Jurkat, Clone E6-1 (cell line): ENCODE results near the gene REEP6.
"Not testable (repeated sequence)": the region's sequence is repeated elsewhere in the genome, so short reads cannot be mapped to it uniquely, and the experiment has no call there.

Experiments used
- DNase-seq: peaks from one replicate; pipeline ENCODE4 v3.0.0-alpha.2; 2011; ENCODE audit warnings: low read depth, low spot score
- H3K4me3 ChIP-seq: 2 replicates; pipeline ENCODE4 v1.5.1; 2011; ENCODE audit warnings: mild to moderate bottlenecking, low read length, control low read depth, moderate library complexity

Gene REEP6

DNA sequence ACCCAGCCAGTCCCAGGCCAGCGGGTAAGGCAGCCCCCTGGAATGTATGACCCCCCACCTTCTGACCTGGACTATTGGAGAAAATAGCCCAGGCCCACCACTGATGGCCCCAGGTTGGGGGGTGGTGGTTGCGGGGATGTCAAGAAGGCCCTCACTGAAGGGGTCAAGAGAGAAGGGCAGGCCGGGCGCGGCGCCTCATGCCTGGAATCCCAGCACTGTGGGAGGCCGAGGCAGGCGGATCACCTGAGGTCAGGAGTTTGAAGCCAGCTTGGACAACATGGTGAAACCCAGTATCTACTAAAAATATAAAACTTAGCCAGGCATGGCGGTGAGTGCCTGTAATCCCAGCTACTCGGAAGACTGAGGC lies 23.3 kb downstream of the REEP6 start:
- no peak overlapping the region for H3K4me3 ChIP-seq
- DNase-seq = no peak

DNA sequence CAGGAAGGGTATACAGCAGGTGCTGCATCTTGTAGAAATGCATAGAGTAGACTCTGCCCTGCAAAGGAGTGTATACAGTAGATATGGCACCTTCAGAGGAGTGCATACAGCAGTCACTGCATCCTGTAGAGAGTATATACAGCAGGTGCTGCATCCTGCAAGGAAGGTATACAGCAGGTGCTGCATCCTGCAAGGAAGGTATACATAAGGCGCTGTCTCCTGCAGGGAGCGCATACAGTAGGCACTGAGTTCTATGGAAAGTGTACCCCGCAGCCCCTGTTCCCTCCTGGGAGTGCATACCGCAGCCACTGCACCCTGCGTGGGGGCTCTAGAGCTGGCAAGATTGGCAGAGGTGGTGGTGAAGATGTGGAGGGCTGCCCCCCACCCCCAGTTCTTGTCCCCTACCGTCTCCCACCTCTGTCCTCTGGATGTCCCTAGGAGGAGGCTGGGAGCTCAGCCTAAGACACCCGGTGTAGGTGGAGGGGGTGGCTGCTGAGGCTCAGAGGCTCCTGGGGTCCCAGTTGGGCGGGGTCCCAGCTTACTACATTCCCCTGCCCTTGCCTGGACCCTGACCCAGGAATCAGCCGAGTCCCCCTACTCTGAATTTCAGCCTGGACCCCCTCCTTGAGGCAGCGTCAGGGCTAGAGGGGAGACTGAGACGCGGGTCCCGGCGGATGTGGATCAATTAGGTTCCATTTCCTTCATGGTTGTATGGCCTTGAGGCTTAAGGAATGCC lies 24.2 kb downstream of the REEP6 start:
- no peak overlapping the region for H3K4me3 ChIP-seq
- no peak for DNase-seq

DNA sequence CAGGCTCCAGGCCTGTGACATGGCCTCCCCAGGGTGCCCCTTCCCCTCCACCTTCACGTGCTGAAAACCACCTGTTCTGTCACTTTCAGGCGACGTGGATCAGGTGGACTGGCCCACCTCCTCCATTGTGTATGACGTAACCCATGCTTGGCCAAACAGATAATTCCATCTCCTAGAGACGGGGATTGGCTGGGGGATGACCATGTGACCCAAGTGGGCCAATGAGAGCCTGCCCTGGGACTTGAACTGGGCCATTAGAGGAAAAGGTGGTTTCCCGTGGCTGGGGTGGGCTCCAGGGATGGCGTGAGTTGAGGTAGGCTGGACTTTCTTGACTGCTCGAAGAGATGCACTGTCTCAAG lies 25.4 kb downstream of the REEP6 start:
- DNase-seq = peak; percentile 52
- no peak overlapping the region for H3K4me3 ChIP-seq

DNA sequence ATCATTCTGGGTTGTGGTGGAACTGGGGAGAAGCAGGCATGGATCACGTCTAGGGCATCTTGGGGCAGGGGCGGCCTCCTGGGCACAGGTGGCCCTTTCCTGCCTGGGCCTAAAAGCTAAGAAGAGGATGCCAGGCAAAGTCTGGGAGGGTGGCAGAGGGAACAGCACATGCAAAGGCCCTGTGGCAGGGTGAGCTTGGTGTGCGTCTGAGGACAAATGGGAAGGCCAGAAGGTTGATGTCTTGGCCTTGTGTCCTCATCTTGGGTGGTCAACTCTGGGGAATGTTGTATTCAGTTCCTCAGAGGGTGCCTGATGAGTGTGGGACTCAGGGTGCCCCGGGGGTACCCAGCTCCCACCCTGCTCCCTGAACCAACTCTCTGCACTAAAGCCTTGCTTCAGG lies 27.5 kb downstream of the REEP6 start:
- no peak for DNase-seq
- H3K4me3 ChIP-seq = no peak overlapping the region

DNA sequence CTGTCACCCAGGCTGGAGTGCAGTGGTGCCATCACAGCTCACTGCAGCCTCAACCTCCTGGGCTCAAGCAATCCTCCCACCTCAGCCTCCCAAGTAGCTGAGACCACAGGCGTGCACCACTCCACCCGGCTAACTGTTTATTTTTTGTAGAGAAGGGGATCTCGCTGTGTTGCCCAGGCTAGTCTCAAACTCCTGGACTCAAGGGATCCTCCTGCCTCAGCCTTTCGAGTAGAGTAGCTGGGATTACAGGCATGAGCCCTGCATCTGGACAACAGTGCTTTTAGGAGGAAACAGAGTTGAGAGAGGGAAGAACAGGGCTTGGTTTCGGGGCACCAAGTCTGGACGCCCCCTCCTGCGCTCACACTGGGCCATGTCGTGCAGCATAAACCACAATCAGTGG lies 28.8 kb downstream of the REEP6 start:
- H3K4me3 ChIP-seq, DNase-seq: not testable (repeated sequence)

DNA sequence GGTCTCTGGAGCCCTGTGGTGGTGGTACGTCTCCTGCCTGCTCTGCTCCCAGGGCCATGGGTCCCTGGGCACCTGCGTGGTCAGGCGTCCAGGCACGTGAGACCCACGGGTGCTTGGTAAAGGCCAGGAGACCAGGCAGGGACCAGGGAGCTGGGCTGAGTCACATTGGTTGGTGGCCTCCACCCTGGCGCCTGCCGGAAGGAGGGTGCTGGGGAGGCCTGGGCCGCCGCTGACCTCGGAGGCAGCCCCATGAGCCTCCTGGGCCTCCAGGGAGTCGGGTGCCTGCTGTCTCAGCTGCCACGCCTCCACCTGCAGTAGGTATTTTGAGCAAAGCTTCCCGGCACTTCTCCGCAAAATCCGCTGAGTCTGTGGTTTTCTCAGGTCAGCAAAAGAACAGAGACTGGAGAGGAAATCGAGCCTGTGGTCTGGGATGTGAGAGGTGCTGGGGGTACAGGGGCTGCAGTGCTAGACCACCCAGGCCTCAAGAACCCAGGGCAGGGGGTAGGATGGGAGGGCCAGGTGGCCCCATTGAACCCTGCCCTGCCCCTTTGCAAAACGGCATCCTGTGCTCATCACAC lies 29.3 kb downstream of the REEP6 start:
- H3K4me3 ChIP-seq = no peak overlapping the region
- DNase-seq = no peak

DNA sequence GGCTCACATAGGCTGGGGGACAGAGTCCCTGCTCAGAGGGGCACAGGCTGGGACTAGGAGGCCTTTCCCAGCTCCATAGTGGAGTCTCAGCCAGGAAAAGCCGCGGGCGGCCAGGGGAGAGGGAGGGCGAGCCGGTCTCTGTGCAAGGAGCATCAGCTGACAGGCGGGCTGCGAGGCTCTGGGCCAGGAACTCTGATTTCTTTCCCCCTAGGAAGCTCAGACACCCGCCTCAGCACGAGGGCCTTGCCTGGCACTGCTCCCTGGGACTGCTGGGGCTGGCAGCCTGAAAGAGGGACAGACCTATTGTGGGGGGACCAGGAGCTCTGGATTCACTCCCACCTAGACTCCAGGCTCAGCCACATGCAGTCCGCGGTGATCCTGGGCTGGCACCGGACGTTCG lies 30.7 kb downstream of the REEP6 start:
- H3K4me3 ChIP-seq = no peak overlapping the region
- DNase-seq = no peak

DNA sequence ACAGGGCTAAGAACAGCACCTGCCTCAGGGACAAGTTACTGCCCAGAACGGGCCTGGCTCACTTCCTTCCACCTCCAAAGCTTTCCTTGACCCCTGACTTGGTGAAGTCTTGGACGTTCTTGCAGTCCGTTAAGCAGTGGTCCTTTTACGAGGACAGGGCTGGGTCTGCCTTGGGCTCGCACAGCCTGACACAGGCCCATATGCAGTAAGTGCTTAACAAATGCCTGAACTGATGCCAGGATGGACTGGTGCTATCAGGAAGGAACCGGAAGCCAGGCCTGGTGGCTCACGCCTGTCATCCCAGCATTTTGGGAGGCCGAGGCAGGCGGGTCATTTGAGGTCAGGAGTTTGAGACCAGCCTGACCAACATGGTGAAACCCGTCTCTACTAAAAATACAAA lies 31.1 kb downstream of the REEP6 start:
- DNase-seq = no peak
- H3K4me3 ChIP-seq = no peak overlapping the region

DNA sequence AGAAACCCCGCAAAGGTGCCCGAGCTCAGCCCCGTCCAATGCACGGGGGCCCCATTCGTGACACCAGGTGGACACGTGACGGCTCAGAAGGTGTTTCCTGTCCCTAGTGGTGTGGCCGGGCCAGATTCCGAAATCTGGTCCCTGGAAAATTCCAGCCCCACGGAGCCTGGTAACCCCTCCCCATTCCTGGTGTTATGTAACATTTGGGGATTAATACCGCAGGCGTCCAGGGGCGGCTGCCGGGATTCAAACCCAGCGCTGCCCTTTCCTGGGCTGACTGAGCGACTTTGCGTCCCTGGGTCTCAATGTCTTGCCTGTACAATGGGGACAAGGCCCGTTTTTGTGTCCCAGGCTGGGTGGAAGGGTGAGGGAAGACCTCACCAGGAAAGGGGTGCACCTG lies 31.9 kb downstream of the REEP6 start:
- H3K4me3 ChIP-seq = no peak overlapping the region
- DNase-seq = no peak

DNA sequence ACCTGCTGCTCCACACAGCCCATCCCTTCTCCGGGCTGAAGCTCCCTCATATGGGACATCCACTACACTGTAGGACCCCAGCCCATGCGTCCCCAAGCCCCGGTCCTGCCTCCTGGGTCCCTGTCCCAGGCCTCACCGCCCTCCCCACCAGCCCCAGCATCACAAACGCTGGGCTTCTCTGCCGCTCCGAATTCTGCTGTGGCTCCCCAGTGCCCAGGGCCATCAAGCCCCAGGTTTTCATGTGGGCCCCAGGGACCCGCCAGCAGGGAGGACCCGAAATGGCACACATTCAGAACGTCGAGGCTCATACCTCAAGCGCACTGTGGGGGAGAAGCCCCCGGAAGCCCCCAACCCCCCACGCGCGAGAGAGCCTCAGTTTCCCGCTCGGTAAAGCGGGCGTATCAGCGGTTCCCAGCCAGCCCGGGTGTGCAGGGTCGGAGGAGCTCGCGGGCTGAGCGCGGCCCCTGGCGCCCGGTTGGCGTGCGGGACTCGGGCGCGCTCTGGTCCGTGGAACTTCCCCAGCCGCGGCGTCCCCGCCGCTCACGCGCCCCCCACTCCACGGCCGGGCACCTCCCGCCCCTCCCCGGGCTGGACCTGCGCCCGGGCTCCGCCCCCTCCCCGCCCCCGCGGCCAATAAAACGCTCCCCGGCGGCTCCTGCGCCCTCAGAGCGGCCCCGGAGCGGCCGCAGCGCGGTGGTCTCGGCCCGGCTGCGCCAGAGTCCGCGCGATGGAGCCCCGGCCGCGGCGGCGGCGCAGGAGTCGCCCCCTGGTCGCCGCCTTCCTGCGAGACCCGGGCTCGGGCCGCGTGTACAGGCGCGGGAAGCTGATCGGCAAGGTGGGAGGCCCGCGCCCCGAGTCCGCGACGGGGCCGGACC lies 32.7 kb downstream of the REEP6 start, which contains the start of gene PLK5:
PLK5 (plus strand) TSS at position 666 of the 875 bp plus-strand sequence. CDS start 2,920 bp downstream, outside the sequence.
- DNase-seq = no peak
- no peak within 1 kb of the TSS for H3K4me3 ChIP-seq

DNA sequence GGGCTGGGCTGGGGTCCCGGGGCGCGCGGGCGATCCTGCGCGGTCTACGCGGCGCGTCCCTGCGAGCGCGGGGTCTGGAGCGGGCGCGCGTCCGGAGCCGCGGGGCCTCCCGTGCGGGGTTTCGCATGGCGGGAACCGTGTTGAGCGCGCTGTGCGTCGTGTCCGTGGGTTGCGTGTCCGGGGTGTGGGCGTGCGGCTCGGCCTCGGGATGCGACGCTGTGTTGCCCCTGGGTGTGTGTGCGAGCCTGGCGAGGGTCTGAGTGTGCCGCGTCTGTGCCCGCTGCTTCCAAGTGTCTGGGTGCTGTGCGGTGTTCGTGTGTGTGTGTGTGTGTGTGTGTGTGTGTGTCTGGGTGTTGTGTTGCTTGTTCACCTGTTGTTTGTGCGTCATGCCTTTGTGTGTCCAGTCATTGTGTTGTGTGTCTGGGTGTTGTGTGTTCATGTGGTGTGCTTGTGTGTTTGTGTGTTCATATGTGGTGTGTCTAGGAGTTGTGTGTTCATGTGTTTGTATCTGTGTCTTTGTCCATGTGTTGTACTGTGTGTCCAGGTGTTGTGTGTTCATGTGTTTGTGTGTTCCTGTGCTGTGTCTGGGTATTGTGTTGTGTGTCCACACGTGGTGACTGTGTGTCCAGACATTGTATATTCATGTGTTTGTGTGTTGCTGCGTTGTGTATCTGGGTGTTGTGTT lies 33.4 kb downstream of the REEP6 start:
- no peak overlapping the region for H3K4me3 ChIP-seq
- DNase-seq = no peak

DNA sequence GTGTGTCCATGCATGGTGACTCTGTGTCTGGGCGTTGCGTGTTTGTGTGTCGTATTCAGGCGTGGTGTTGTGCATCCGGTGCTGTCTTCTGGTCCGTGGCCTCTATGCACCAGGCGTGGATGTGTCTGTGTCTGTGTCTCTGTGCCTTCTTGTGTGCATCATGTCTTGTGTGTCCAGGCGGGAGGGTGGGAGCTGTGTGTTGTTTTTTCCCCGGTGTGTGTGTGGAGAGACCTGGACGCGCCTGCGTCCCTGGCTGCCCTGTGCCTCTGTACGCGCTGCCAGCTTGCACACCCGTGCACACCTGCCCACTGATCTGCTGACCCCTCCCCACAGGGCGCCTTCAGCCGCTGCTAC lies 34.0 kb downstream of the REEP6 start:
- DNase-seq = no peak
- no peak overlapping the region for H3K4me3 ChIP-seq

DNA sequence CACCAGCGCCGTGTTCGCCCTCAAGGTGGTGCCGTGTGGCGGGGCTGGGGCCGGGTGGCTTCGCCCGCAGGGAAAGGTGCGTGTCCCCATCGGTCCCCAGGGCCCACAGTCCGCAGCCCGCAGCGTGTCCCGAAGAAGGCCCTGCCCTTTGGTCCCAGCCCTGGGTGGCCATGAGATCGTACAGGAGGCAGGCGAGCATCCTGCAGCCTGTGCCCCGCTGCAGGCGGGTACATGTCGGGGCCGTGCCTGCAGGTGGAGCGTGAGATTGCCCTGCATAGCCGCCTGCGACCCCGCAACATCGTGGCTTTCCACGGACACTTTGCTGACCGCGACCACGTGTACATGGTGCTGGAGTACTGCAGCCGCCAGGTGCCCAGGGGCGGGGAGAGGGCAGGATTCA lies 34.4 kb downstream of the REEP6 start:
- DNase-seq = no peak
- H3K4me3 ChIP-seq = no peak overlapping the region

DNA sequence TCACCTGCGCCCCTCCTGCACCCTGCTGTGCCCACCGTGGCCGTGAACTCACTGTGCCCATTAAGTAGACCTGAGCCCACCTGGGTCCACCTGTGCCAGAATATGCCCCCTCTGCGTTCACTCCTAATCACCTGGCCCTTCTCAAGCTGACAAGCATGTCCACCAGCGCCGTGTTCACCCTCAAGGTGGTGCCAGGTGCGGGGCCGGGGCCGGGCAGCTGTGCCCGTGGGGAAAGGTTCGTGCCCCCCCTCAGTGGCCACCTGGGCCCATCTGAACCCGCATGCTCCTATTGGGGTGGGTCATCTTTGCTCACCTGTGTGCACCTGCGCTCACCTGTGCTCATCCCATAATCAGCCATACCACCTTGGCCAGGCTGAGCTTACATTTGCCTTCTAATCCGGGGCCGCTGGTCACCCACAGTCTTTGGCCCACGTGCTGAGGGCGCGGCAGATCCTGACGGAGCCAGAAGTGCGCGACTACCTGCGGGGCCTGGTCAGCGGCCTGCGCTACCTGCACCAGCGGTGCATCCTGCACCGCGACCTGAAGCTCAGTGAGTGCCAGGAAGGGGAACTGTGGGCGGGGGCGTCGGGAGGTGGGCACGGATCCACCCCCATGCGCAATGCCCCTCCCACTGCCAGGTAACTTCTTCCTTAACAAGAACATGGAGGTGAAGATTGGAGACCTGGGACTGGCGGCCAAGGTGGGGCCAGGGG lies 35.2 kb downstream of the REEP6 start:
- DNase-seq = no peak
- H3K4me3 ChIP-seq = no peak overlapping the region

DNA sequence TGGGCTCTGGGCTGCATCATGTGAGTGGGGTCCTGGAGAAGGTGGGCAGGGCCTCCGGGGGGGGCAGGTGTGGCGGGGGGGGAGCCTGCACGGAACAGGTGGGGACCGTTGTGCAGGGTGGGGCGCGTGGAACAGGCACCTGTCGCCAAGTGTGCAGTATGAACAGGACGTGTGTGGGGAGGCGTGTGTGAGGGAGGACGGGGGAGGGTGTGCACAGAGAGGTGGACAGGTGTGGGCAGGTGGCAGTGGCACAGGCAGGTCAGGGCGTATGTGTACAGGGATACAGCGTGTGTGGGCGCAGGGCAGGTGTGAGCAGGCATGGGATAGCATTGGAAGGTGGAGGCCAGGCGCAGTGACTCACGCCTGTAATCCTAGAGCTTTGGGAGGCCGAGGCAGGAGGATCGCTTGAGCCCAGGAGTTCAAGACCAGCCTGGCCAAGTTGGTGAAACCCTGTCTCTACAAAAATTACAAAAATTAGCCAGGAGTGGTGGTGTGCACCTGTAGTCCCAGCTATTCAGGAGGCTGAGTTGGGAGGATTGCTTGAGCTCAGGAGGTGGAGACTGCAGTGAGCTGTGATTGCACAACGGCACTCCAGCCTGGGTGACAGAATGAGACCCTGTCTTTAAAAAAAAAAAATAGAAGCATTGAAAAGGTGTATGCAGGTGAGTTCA lies 36.1 kb downstream of the REEP6 start:
- no peak for DNase-seq
- no peak overlapping the region for H3K4me3 ChIP-seq

DNA sequence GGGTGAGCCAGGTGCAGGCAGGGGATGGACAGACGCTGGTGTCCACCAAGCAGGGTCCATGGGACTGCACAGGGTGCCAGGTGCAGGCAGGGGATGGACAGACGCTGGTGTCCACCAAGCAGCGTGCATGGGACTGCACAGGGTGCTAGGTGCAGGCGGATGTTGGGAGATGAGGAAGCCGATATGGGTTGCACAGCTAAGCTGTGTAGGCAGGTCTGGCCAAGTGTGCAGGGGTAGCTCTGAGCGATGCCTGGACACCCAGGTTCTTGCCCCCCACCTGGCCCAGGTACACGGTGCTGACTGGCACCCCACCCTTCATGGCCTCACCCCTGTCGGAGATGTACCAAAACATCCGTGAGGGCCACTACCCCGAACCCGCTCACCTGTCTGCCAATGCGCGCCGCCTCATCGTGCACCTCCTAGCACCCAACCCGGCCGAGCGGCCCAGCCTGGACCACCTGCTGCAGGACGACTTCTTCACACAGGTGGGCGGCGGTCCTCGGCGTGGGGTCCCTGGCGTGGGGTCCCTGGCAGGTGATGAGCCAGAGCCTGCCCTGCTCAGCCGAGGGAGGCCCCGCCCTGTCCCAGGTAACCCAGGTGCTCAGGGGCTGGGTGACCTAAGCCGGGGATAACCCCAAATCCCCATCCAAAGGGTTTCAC lies 36.8 kb downstream of the REEP6 start:
- DNase-seq = no peak

DNA sequence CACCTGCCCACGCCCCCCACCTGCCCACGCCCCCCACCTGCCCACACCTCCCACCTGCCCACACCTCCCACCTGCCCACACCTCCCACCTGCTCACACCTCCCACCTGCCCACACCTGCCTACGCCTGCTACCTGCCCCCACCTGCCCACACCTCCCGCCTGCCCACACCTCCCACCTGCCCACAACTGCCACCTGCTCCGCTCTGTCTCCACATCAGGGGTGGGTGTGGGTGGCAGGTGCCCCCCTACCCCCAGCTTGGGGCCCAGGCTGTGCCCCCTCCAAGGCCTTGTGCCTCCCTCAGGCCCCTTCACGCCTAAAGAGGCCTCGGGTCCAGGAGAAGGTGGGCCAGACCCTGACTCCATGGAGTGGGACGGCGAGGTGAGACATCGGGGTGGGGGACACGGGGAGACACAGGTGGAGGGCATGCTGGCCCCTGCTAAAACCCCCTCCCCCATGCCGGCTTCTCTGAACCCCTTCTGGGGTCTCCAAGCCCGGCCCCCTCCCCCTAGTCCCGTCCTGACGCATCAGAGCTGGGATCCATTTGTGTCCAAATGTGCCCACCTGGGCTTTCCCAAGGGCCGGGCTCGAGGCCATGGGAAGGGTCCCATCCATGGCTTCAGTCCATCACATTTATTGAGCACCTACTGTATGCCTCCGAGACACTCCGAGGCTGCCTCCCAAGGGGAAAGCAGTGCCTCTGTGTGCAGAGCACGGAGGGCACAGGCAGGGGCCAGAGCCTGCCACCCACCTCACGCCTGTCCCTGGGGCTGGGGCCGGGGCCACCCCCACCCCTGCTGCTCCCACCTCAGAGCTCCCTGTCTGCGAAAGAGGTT lies 37.8 kb downstream of the REEP6 start:
- H3K4me3 ChIP-seq = no peak overlapping the region
- DNase-seq = no peak

More for the DNA sequence above, 36.8 kb downstream of the REEP6 start:
- no peak overlapping the region for H3K4me3 ChIP-seq
